NCI-H2107 (cell line): ENCODE measurements around the gene MAFG.
"Not testable (repeated sequence)": the region's sequence is repeated elsewhere in the genome, so short reads cannot be mapped to it uniquely, and the experiment has no call there.

Experiments
- DNase-seq: peaks from one replicate; lab custom pipeline; 2025; lab: John Stamatoyannopoulos, UW

Gene MAFG

GRCh38 chr17:81958633-81959342 is 31.3 kb upstream of the MAFG start:
- DNase-seq: no peak

GRCh38 chr17:81957691-81958432 is 30.3 kb upstream of the MAFG start:
- no peak for DNase-seq

- no peak for DNase-seq
Observed at GRCh38 chr17:81956607-81957589, 29.4 kb upstream of the MAFG start.

- DNase-seq: no peak
Observed at GRCh38 chr17:81955756-81956544, 28.4 kb upstream of the MAFG start.

- DNase-seq: no peak
Observed at GRCh38 chr17:81955058-81955681, 27.6 kb upstream of the MAFG start.

- no peak for DNase-seq
Observed at GRCh38 chr17:81954131-81955057, 26.9 kb upstream of the MAFG start.

GRCh38 chr17:81953443-81953842 is 25.9 kb upstream of the MAFG start:
- not testable (repeated sequence) for DNase-seq

GRCh38 chr17:81952792-81953228 is 25.3 kb upstream of the MAFG start:
- DNase-seq: no peak

- no peak for DNase-seq
Observed at GRCh38 chr17:81951785-81952684, 24.5 kb upstream of the MAFG start.

- no peak for DNase-seq
Observed at GRCh38 chr17:81950501-81950900, 23.0 kb upstream of the MAFG start.

GRCh38 chr17:81948635-81949378 is 21.3 kb upstream of the MAFG start:
- DNase-seq: no peak

GRCh38 chr17:81947189-81947588 is 19.7 kb upstream of the MAFG start, which contains the start of gene MYADML2:
Gene MYADML2, minus strand, starts transcription at chr17:81947233. Its CDS starts 5,492 bp downstream, at chr17:81941741.
- no peak for DNase-seq

- no peak for DNase-seq
Observed at GRCh38 chr17:81944858-81945257, 17.3 kb upstream of the MAFG start.

- no peak for DNase-seq
Observed at GRCh38 chr17:81942167-81942553, 14.6 kb upstream of the MAFG start.

- DNase-seq: no peak
Observed at GRCh38 chr17:81941484-81942166, 14.1 kb upstream of the MAFG start.

GRCh38 chr17:81940538-81941483 is 13.3 kb upstream of the MAFG start:
- DNase-seq: no peak
